ENCODE results near the gene ASB11. TPM values are rescaled to one million over a fixed set of nuclear protein-coding genes. Genes with fewer than 3 reads are reported as not detected.

Gene ASB11
- total RNA-seq, 2 donors from 2014 or later: not detected

GRCh38 chrX:15322472-15322871, 7.0 kb upstream of the ASB11 start:
- Histone ChIP-seq H3K9me3 (no peaks in the 10 kb centered on the region), H3K27me3 (replicated peaks; ENCODE audit: insufficient read depth) (no peaks in the 10 kb centered on the region), H3K4me3 (no peak overlapping the region), H3K27ac (no peak overlapping the region), H3K4me1 (ENCODE audit: control insufficient read depth in 1 of 2, low read depth in 2 of 2) (no peaks in the 10 kb centered on the region), H3K36me3 (no peaks in the 10 kb centered on the region)
- ATAC-seq (ENCODE audit: insufficient number of reproducible peaks, low FRiP score, low read depth) (no peak), DNase-seq (ENCODE audit: low spot score) (no peak)
- TF ChIP-seq CTCF (IDR thresholded peaks at IDR 0.05): no peak

GRCh38 chrX:15322072-15322471, 6.6 kb upstream of the ASB11 start:
- DNase-seq (ENCODE audit: low spot score) (no peak), ATAC-seq (ENCODE audit: insufficient number of reproducible peaks, low FRiP score, low read depth) (no peak)
- Histone ChIP-seq H3K9me3 (no peaks in the 10 kb centered on the region), H3K27ac (no peak overlapping the region), H3K27me3 (replicated peaks; ENCODE audit: insufficient read depth) (no peaks in the 10 kb centered on the region), H3K4me3 (no peak overlapping the region), H3K36me3 (no peaks in the 10 kb centered on the region), H3K4me1 (ENCODE audit: control insufficient read depth in 1 of 2, low read depth in 2 of 2) (no peaks in the 10 kb centered on the region)
- TF ChIP-seq CTCF (IDR thresholded peaks at IDR 0.05): no peak

- no peak for TF ChIP-seq CTCF (IDR thresholded peaks at IDR 0.05)
- Histone ChIP-seq H3K27ac (no peak overlapping the region), H3K9me3 (no peaks in the 10 kb centered on the region), H3K4me3 (no peak overlapping the region), H3K4me1 (ENCODE audit: control insufficient read depth in 1 of 2, low read depth in 2 of 2) (no peaks in the 10 kb centered on the region), H3K27me3 (replicated peaks; ENCODE audit: insufficient read depth) (no peaks in the 10 kb centered on the region), H3K36me3 (no peaks in the 10 kb centered on the region)
- DNase-seq (ENCODE audit: low spot score) (no peak), ATAC-seq (ENCODE audit: insufficient number of reproducible peaks, low FRiP score, low read depth) (no peak)
These were observed 6.0 kb upstream of the ASB11 start for GRCh38 chrX:15321447-15321846.

- DNase-seq (ENCODE audit: low spot score) (no peak), ATAC-seq (ENCODE audit: insufficient number of reproducible peaks, low FRiP score, low read depth) (no peak)
- Histone ChIP-seq H3K27ac (no peak overlapping the region), H3K4me3 (no peak overlapping the region), H3K4me1 (ENCODE audit: control insufficient read depth in 1 of 2, low read depth in 2 of 2) (no peaks in the 10 kb centered on the region), H3K27me3 (replicated peaks; ENCODE audit: insufficient read depth) (no peaks in the 10 kb centered on the region), H3K36me3 (no peaks in the 10 kb centered on the region), H3K9me3 (no peaks in the 10 kb centered on the region)
- TF ChIP-seq CTCF (IDR thresholded peaks at IDR 0.05): no peak
These were observed 4.9 kb upstream of the ASB11 start for GRCh38 chrX:15320297-15320696.

- H3K4me3 ChIP-seq: no peak overlapping the region
- H3K27me3 ChIP-seq (replicated peaks; ENCODE audit: insufficient read depth): no peaks in the 10 kb centered on the region
- ATAC-seq (ENCODE audit: insufficient number of reproducible peaks, low FRiP score, low read depth) (no peak), DNase-seq (ENCODE audit: low spot score) (no peak)
- no peaks in the 10 kb centered on the region for H3K36me3 ChIP-seq
- H3K9me3 ChIP-seq: no peaks in the 10 kb centered on the region
- no peak overlapping the region for H3K27ac ChIP-seq
- H3K4me1 ChIP-seq (ENCODE audit: control insufficient read depth in 1 of 2, low read depth in 2 of 2): no peaks in the 10 kb centered on the region
- no peak for TF ChIP-seq CTCF (IDR thresholded peaks at IDR 0.05)
These were observed 3.6 kb upstream of the ASB11 start for GRCh38 chrX:15319075-15319474.
